ENCODE measurements around the gene MAP3K14. TPM values are rescaled to one million over a fixed set of nuclear protein-coding genes. Genes with fewer than 3 reads are reported as not detected.

Gene MAP3K14
- total and polyA plus RNA-seq, 8 donors = 6.1 to 16.4 (median 8.1) TPM

GRCh38 chr17:45332505-45332904 lies 15.7 kb upstream of the MAP3K14 start:
- DNase-seq (peak in 1 of 6 donors; percentile 6), FAIRE-seq (no peak), ATAC-seq (no peak)
- intact Hi-C loops (cut with DNase I) = no loop called here
- H3K4me1 ChIP-seq = no peaks in the 10 kb centered on the region
- H3K27me3 ChIP-seq = no peaks in the 10 kb centered on the region
- no peaks in the 10 kb centered on the region for H3K36me3 ChIP-seq
- H3K27ac ChIP-seq = no peak overlapping the region
- no peak for TF ChIP-seq CTCF (IDR thresholded peaks at IDR 0.05)
- no peak overlapping the region for H3K4me3 ChIP-seq
- 76 to 93% methylated on average over 5 of the region's 5 CpGs for WGBS, 2 donors
- no peaks in the 10 kb centered on the region for H3K9me3 ChIP-seq

GRCh38 chr17:45326626-45327025 lies 9.8 kb upstream of the MAP3K14 start:
- Histone ChIP-seq H3K9me3 (no peaks in the 10 kb centered on the region), H3K36me3 (no peaks in the 10 kb centered on the region), H3K4me3 (no peak overlapping the region), H3K4me1 (no peaks in the 10 kb centered on the region), H3K27me3 (no peaks in the 10 kb centered on the region), H3K27ac (no peak overlapping the region)
- 82 to 90% methylated on average over 7 of the region's 7 CpGs for WGBS, 2 donors
- FAIRE-seq (no peak), DNase-seq (peak in 2 of 6 donors; percentile 1 to 2), ATAC-seq (no peak)
- no peak for TF ChIP-seq CTCF (IDR thresholded peaks at IDR 0.05)
- intact Hi-C loops (cut with DNase I) = no loop called here

GRCh38 chr17:45325810-45326209 lies 9.0 kb upstream of the MAP3K14 start:
- no peaks in the 10 kb centered on the region for H3K9me3 ChIP-seq
- WGBS, 2 donors = 54 to 57% methylated on average over 4 of the region's 4 CpGs
- DNase-seq = peak in 1 of 6 donors; percentile 23
- TF ChIP-seq CTCF (IDR thresholded peaks at IDR 0.05) = no peak
- no peak overlapping the region for H3K4me3 ChIP-seq
- no peaks in the 10 kb centered on the region for H3K4me1 ChIP-seq
- peak in 2 of 4 donors; percentile 39 to 47 for ATAC-seq
- no peaks in the 10 kb centered on the region for H3K27me3 ChIP-seq
- intact Hi-C loops (cut with DNase I) = no loop called here
- H3K36me3 ChIP-seq = no peaks in the 10 kb centered on the region
- no peak for FAIRE-seq
- H3K27ac ChIP-seq = no peak overlapping the region

- no peak for DNase-seq
- H3K9me3 ChIP-seq = no peaks in the 10 kb centered on the region
- H3K27ac ChIP-seq = no peak overlapping the region
- no peak for FAIRE-seq
- no peak for TF ChIP-seq CTCF (IDR thresholded peaks at IDR 0.05)
- intact Hi-C loops (cut with DNase I) = loop anchor here in 1 of 3 donors (5.0 kb wide), 1 partner anchor 42 kb away; no protein-coding TSS in a partner anchor
- no peaks in the 10 kb centered on the region for H3K36me3 ChIP-seq
- WGBS, 2 donors = 86 to 100% methylated on average over 1 of the region's 1 CpG
- no peak overlapping the region for H3K4me3 ChIP-seq
- ATAC-seq = no peak
- H3K4me1 ChIP-seq = peaks cover 0 to under 1% (median 0%) of the 10 kb centered on the region in 3 donors
- no peaks in the 10 kb centered on the region for H3K27me3 ChIP-seq
These were observed 7.5 kb upstream of the MAP3K14 start for GRCh38 chr17:45324336-45324735.

- no peak overlapping the region for H3K27ac ChIP-seq
- WGBS, 2 donors = 87 to 97% methylated on average over 2 of the region's 2 CpGs
- no peaks in the 10 kb centered on the region for H3K9me3 ChIP-seq
- DNase-seq (no peak), FAIRE-seq (no peak), ATAC-seq (no peak)
- no peaks in the 10 kb centered on the region for H3K27me3 ChIP-seq
- peaks cover 0 to 6% (median 0%) of the 10 kb centered on the region in 3 donors for H3K4me1 ChIP-seq
- no peaks in the 10 kb centered on the region for H3K36me3 ChIP-seq
- no peak for TF ChIP-seq CTCF (IDR thresholded peaks at IDR 0.05)
- no peak overlapping the region for H3K4me3 ChIP-seq
- intact Hi-C loops (cut with DNase I) = loop anchor here in 1 of 3 donors (5.0 kb wide), 1 partner anchor 40 kb away; no protein-coding TSS in a partner anchor
These were observed 5.3 kb upstream of the MAP3K14 start for GRCh38 chr17:45322168-45322567.
